HEK293T (cell line): ENCODE results near the gene TEX51.

Experiments
- ARNT ChIP-seq: fragments of 450-650 bp; IDR thresholded peaks from 2 replicates; pipeline ENCODE4 v1.6.1; 2017; ENCODE audit warnings: mild to moderate bottlenecking
- BHLHE40 ChIP-seq: fragments of 450-650 bp; IDR thresholded peaks from 2 replicates; pipeline ENCODE4 v1.6.1; 2016; ENCODE audit warnings: mild to moderate bottlenecking, moderate library complexity, borderline replicate concordance
- CTBP1 ChIP-seq: fragments of 450-650 bp; IDR thresholded peaks from 2 replicates; pipeline ENCODE4 v1.6.1; 2016; ENCODE audit warnings: borderline replicate concordance
- ELF4 ChIP-seq: fragments of 450-650 bp; IDR thresholded peaks from 2 replicates; pipeline ENCODE4 v1.6.1; 2017; ENCODE audit warnings: antibody characterized with exemption
- FOXA1 ChIP-seq: fragments of 450-650 bp; IDR thresholded peaks from 2 replicates; pipeline ENCODE4 v1.6.1; 2016; ENCODE audit warnings: mild to moderate bottlenecking
- FOXM1 ChIP-seq: fragments of 450-650 bp; IDR thresholded peaks from 2 replicates; pipeline ENCODE4 v1.6.1; 2017; ENCODE audit warnings: mild to moderate bottlenecking, borderline replicate concordance
- SP1 ChIP-seq: fragments of 450-650 bp; IDR thresholded peaks from 2 replicates; pipeline ENCODE4 v1.6.1; 2017
- SUZ12 ChIP-seq: fragments of 450-650 bp; IDR thresholded peaks from 2 replicates; pipeline ENCODE4 v1.6.1; 2016; ENCODE audit warnings: mild to moderate bottlenecking
- ZNF384 ChIP-seq: fragments of 450-650 bp; IDR thresholded peaks from 2 replicates; pipeline ENCODE4 v1.6.1; 2016

GRCh38 chr2:126862730-126863129, 36.0 kb upstream of the TEX51 start:
- TF ChIP-seq ZNF384 (no peak), ELF4 (no peak), SP1 (no peak), BHLHE40 (no peak), SUZ12 (no peak), ARNT (no peak), FOXA1 (no peak), FOXM1 (no peak), CTBP1 (no peak)
